Measurements from ENCODE around the gene CYBA.
"Not testable (repeated sequence)": the region's sequence is repeated elsewhere in the genome, so short reads cannot be mapped to it uniquely, and the experiment has no call there.

Gene CYBA

DNA sequence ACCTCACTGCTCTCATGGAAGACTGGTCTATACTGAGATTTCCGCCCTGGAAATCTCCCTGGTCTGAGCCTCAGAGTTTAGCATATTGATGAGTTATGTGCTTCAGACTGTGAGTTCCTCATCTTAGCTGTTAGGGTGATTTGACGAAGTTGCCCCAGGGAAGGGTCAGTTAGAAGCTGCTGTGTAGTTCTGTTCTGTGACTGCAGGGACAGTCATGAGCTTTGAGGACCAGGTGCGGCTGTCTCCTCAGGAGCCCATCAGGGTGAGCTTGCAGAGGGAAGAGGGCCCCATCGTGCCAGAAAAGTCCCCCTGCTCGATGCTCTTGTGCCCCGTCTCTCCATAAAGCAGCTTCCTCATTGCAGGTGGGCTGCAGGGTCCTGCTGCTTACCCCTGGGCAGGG lies 40.8 kb downstream of the CYBA start:
- no peak overlapping the region for H3K27ac ChIP-seq
- TF ChIP-seq ZFX (IDR thresholded peaks at IDR 0.05; ENCODE audit: borderline replicate concordance), result no peak
- TF ChIP-seq, protein P1, sequence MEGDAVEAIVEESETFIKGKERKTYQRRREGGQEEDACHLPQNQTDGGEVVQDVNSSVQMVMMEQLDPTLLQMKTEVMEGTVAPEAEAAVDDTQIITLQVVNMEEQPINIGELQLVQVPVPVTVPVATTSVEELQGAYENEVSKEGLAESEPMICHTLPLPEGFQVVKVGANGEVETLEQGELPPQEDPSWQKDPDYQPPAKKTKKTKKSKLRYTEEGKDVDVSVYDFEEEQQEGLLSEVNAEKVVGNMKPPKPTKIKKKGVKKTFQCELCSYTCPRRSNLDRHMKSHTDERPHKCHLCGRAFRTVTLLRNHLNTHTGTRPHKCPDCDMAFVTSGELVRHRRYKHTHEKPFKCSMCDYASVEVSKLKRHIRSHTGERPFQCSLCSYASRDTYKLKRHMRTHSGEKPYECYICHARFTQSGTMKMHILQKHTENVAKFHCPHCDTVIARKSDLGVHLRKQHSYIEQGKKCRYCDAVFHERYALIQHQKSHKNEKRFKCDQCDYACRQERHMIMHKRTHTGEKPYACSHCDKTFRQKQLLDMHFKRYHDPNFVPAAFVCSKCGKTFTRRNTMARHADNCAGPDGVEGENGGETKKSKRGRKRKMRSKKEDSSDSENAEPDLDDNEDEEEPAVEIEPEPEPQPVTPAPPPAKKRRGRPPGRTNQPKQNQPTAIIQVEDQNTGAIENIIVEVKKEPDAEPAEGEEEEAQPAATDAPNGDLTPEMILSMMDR (IDR thresholded peaks at IDR 0.05), result peak; percentile 7; the same call in 1 of the 2 replicates

DNA sequence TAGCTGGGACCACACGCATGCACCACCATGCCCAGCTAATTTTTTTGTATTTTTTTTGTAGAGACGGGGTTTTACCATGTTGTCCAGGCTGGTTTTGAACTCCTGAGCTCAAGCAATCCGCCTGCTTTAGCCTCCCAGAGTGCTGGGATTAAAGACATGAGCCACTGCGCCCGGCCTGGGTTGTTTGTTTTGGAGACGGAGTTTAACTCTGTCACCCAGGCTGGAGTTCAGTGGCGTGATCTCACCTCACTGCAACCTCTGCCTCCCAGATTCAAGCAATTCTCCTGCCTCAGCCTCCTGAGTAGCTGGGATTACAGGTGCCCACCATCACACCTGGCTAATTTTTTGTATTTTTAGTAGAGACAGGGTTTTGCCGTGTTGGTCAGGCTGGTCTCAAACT lies 41.4 kb downstream of the CYBA start:
- H3K27ac ChIP-seq, result not testable (repeated sequence)

DNA sequence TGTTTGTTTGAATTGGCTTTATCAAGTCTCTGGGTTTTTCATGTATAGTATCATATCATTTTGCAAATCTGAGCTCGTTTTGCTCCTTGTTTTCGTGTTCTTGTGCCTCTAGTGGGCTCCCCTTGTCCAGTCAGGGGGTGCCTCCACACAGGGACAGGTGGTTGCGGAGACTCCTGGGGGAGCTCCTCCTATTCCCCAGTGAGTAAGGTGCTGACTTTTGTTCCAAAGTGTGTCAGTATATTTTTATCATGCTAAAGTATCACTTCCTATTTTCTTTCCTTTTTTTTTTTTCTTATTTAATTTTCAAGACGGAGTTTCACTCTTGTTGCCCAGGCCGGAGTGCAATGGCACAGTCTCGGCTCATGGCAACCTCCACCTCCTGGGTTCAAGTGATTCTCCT lies 42.8 kb downstream of the CYBA start:
- no peak for TF ChIP-seq ZFX (IDR thresholded peaks at IDR 0.05; ENCODE audit: borderline replicate concordance)
- TF ChIP-seq, protein P1 (IDR thresholded peaks at IDR 0.05), result no peak
- no peak overlapping the region for H3K27ac ChIP-seq

DNA sequence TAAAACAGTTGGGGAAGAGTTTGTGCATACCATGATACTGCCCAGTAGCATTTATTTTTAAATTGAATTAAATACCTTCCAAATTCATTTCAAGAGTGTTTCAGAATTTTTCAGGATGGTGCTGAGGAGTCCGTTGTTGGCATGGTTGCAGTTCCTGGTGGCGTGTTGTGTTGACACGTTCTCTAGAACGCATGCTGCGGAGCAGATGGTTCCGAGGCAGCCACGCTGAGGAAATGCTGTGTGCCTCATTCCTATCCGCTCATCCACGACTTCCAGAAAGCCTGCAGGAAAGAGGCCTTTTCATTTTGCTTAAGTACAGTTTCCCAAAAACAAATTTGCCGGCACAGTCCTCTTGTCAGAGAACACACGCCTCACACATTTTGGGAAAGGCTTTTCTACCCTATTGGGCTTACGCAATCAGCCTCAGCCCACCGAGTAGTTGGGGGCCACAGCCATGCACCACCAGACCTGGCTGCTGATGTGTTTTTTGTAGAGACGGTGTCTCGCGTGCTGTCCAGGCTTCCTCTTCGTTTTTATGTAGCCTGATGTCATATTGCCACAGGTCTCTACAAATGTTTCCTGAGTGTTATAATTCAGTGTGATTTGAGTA lies 44.6 kb downstream of the CYBA start:
- no peak for TF ChIP-seq ZFX (IDR thresholded peaks at IDR 0.05; ENCODE audit: borderline replicate concordance)
- TF ChIP-seq, protein P1 (IDR thresholded peaks at IDR 0.05), result no peak
- H3K27ac ChIP-seq, result no peak overlapping the region

DNA sequence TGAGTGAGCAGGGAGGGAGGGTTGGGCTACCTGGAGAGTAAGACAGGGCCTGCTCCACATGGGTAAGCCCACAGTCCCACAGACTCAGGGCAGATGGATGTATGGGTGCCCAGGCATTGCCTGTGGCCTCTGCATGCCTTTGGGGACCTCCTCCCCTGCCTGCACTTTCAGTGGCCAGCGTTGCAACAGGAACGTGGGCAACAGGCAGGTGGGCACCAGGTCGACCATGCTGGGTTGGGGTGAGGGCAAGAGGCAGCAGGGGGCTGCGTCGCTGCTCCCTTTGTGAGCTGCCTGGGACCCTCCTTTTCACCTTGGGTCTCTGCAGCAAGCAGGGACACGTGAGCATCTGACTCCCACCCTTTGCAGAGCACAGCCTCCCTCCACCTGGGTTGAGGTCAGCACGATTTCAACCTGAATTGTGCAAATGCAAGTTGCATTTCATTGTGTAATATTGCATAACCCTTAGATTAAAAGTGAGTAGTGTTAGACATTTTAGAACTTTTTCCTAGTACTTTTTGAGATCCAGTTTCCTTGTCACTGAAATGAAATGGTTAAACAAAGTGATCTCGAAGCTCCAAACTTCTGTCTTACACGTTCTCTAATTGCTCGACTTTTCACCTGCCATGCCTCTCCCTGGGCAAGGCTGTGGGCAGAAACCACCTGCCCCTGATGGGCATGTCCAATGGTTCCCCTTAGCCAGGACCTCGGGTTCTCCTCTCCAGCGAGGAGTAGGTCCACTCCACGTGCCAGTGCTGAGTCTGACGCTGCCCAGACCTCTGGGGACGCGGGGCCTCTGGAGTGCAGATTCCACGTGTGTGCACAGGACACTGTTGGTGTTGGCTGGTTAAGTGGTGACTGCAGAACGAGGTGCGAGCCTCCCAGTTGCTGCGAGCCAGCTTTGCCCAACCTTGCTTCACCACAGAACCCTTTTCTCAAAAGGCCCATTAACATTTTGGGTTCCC lies 45.4 kb downstream of the CYBA start:
- H3K27ac ChIP-seq, result no peak overlapping the region
- TF ChIP-seq, protein P1 (IDR thresholded peaks at IDR 0.05), result no peak
- TF ChIP-seq ZFX (IDR thresholded peaks at IDR 0.05; ENCODE audit: borderline replicate concordance), result no peak

DNA sequence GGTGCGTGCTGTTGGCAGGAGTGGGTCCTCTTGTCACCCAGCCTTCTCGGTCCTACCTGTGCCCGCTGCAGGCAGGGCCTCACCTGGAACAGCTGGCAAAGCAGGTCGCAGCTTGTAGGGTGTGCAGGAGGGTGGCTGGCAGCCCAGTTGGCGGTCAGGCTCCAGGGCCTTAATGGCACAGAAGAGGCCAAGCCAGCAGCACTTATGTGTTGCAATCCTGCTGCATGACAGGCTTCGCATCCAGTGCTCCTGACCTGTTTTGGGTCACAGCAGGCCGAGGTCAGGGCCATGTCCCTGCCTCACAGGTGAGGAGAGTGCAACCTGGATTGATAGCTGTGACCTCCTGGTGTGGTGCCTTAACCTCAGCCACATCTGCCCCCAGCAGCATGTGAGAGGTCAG lies 48.8 kb downstream of the CYBA start:
- TF ChIP-seq, protein P1 (IDR thresholded peaks at IDR 0.05), result no peak
- TF ChIP-seq ZFX (IDR thresholded peaks at IDR 0.05; ENCODE audit: borderline replicate concordance), result no peak
- H3K27ac ChIP-seq, result no peak overlapping the region

DNA sequence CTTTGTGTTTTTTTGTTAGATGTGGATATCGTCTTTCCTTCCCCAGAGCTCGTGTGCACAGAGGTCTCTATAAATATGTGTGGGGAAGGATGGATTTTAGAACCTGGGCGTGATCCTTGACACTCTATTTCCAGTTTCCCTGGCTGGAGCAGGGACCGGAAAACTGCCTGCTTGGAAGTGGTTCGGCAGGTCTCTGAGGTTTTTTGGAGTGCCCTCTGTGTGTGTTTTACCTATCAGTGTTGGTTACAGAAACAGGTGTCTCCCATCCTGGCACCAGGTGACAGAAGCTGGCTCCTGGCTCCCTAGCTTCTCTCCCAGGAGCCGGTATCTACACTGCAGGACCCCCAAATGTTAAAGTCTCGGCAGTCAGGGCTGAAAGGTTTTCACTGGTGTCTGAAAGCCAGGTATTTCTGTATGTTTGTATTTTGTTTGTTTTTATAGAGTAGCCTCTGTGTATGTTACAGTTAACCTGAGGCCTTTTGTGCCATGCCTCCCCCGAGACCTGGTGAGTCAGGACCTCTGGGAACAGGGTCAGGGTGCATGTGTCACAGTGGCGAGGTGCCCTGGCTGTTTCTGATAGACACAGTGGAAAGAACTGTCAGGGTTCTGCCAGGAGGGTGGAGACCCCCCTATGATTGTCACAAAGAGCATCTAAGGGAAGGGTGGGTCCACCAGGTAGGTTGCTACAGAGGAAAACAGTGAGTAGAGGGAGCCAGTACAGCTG lies 49.4 kb downstream of the CYBA start:
- no peak for TF ChIP-seq ZFX (IDR thresholded peaks at IDR 0.05; ENCODE audit: borderline replicate concordance)
- TF ChIP-seq, protein P1 (IDR thresholded peaks at IDR 0.05), result no peak
- H3K27ac ChIP-seq, result no peak overlapping the region
